ENCODE data around the gene ADRB1. TPM values are rescaled to one million over a fixed set of nuclear protein-coding genes. Genes with fewer than 3 reads are reported as not detected.

ADRB1 gene
- polyA plus RNA-seq, 1 experiment = not detected

DNA sequence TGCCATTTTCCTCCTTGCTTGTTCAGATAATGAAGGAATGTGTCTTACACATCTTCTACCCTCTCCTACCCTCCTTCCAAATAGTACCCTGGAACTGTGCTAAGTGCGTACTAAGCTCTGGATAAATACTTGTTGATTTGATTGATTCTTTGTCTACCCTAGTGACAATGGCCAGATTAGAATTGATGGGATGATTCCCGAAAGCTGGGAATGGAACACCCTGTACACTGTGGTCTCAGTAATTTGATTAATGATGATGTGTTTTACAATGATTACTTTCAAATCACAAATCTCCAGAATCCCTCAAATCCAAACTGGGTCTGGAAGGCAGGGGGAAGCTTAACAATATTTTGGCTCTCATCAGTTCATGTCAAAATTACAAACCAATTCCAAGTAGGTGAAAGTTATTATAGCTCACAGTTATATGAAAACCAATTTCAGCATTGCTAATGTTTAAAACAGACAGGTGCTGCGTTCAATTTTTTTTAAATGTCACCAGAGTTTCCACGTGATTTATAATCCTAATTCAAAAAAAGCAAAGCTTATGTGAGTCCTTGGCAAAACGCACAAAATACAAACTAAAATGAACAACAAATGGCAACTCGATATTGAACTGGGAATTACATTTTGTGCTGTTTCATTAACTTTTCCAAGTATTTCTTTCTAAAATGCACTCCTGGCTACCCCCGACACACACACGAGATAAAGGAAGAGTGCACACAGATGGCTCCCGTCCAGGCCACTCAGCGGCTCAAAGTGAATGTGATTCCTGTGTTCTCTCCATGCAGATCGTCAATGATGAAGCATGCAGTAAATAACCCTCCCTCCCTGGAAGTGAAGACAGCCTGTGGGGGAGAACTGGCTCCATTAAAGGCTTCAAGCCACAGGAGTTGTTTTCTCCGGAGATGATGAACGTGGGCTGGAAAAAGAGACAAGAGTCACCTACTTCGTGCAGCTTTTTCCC lies 21.7 kb upstream of the ADRB1 start:
- ChIA-PET POLR2A (interaction anchor here (0.6 kb wide), 1 partner anchor 537 kb away, joined by 4 read pairs; no protein-coding TSS in a partner anchor), CTCF (no interaction called here)
- no peak overlapping the region for H3K27ac ChIP-seq (ENCODE audit: low read depth, low read length)
- DNase-seq (ENCODE audit: low read depth, low spot score) = no peak
- H3K4me3 ChIP-seq (ENCODE audit: low read depth, low read length) = no peak overlapping the region
- H3K9me3 ChIP-seq (ENCODE audit: control insufficient read depth, insufficient read depth, low read length) = no peaks in the 10 kb centered on the region
- TF ChIP-seq, protein P1, sequence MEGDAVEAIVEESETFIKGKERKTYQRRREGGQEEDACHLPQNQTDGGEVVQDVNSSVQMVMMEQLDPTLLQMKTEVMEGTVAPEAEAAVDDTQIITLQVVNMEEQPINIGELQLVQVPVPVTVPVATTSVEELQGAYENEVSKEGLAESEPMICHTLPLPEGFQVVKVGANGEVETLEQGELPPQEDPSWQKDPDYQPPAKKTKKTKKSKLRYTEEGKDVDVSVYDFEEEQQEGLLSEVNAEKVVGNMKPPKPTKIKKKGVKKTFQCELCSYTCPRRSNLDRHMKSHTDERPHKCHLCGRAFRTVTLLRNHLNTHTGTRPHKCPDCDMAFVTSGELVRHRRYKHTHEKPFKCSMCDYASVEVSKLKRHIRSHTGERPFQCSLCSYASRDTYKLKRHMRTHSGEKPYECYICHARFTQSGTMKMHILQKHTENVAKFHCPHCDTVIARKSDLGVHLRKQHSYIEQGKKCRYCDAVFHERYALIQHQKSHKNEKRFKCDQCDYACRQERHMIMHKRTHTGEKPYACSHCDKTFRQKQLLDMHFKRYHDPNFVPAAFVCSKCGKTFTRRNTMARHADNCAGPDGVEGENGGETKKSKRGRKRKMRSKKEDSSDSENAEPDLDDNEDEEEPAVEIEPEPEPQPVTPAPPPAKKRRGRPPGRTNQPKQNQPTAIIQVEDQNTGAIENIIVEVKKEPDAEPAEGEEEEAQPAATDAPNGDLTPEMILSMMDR (IDR thresholded peaks at IDR 0.05; ENCODE audit: low read depth, low read length) = no peak
- peaks cover 5% of the 10 kb centered on the region for H3K27me3 ChIP-seq (ENCODE audit: control insufficient read depth, insufficient read depth, low read length)

DNA sequence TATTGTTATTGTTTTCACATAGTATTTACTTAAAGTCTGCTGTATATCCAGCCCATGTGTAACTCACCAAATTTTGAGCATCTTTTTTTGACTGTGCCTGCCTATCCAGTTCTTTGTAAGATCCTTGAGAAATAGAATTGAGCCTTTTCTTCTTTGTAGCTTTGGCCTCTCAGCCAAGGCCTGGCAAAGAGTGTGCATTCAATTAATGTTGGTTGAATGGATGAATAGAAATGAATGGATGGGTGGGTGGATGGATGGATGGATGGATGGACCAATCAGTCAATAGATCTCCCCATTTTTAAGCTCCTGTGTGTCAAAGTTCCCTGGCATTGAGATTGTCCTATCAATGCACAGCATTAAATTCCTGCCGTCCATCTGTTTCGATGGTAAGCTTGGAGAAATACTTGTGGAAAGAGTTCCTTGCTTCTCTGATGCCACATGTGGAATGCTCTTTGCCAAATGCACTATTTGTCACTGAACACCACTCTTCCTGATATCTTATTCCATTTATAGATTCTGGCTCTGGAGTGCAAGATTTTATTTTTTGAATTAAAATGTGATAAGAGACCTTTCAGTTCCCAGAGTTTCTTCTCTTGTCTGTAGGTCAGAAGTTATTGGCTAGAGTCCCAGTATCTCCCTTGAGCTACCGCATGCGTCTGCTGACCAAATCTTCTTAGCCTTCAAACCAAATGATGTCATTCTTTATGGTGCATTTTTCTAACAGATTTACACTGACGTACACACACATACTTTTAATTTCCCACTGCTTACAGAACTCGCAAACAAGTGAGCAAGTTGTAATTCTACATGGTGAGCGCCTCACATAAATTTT lies 20.7 kb upstream of the ADRB1 start:
- H3K4me3 ChIP-seq (ENCODE audit: low read depth, low read length) = no peak overlapping the region
- TF ChIP-seq, protein P1 (IDR thresholded peaks at IDR 0.05; ENCODE audit: low read depth, low read length) = no peak
- no peak overlapping the region for H3K27ac ChIP-seq (ENCODE audit: low read depth, low read length)
- ChIA-PET CTCF (no interaction called here), POLR2A (no interaction called here)
- H3K9me3 ChIP-seq (ENCODE audit: control insufficient read depth, insufficient read depth, low read length) = no peaks in the 10 kb centered on the region
- DNase-seq (ENCODE audit: low read depth, low spot score) = no peak
- peaks cover 5% of the 10 kb centered on the region for H3K27me3 ChIP-seq (ENCODE audit: control insufficient read depth, insufficient read depth, low read length)

GRCh38 chr10:114024876-114025610 lies 18.6 kb upstream of the ADRB1 start:
- DNase-seq (ENCODE audit: low read depth, low spot score) = no peak
- Histone ChIP-seq H3K27ac (ENCODE audit: low read depth, low read length) (no peak overlapping the region), H3K4me3 (ENCODE audit: low read depth, low read length) (no peak overlapping the region), H3K9me3 (ENCODE audit: control insufficient read depth, insufficient read depth, low read length) (no peaks in the 10 kb centered on the region), H3K27me3 (ENCODE audit: control insufficient read depth, insufficient read depth, low read length) (peaks cover 5% of the 10 kb centered on the region)
- CTCF ChIA-PET = no interaction called here
- POLR2A ChIA-PET = interaction anchor here (0.7 kb wide), 1 partner anchor 444 kb away, joined by 4 read pairs; no protein-coding TSS in a partner anchor
- TF ChIP-seq, protein P1 (IDR thresholded peaks at IDR 0.05; ENCODE audit: low read depth, low read length) = no peak

GRCh38 chr10:114025611-114026130 lies 18.0 kb upstream of the ADRB1 start:
- Histone ChIP-seq H3K4me3 (ENCODE audit: low read depth, low read length) (no peak overlapping the region), H3K27ac (ENCODE audit: low read depth, low read length) (no peak overlapping the region), H3K9me3 (ENCODE audit: control insufficient read depth, insufficient read depth, low read length) (no peaks in the 10 kb centered on the region), H3K27me3 (ENCODE audit: control insufficient read depth, insufficient read depth, low read length) (peaks cover 5% of the 10 kb centered on the region)
- TF ChIP-seq, protein P1 (IDR thresholded peaks at IDR 0.05; ENCODE audit: low read depth, low read length) = no peak
- DNase-seq (ENCODE audit: low read depth, low spot score) = no peak
- ChIA-PET CTCF (no interaction called here), POLR2A (no interaction called here)
